Upper lobe of right lung (tissue), 1 donor: ENCODE data around the gene ITM2A. TPM values are rescaled to one million over a fixed set of nuclear protein-coding genes. Genes with fewer than 3 reads are reported as not detected.

Source experiments
- ATAC-seq: fragments of 200-7000 bp; cut with Tn5 transposase; one replicate; pipeline ENCODE4 v1.9.1; 2020; ENCODE audit warnings: mild to moderate bottlenecking, moderate library complexity
- DNase-seq: peaks from one replicate; pipeline ENCODE4 v3.0.0-alpha.2; 2020
- H3K27ac ChIP-seq: fragments of 200-600 bp; one replicate; pipeline ENCODE4 v1.8.0; 2022
- H3K27me3 ChIP-seq: fragments of 200-600 bp; one replicate; pipeline ENCODE4 v1.8.0; 2022; ENCODE audit warnings: mild to moderate bottlenecking
- H3K36me3 ChIP-seq: fragments of 200-600 bp; one replicate; pipeline ENCODE4 v1.8.0; 2022
- H3K4me1 ChIP-seq: fragments of 200-600 bp; one replicate; pipeline ENCODE4 v1.8.0; 2022
- H3K4me3 ChIP-seq: fragments of 200-600 bp; one replicate; pipeline ENCODE4 v1.8.0; 2022; ENCODE audit warnings: mild to moderate bottlenecking
- H3K9me3 ChIP-seq: fragments of 200-600 bp; one replicate; pipeline ENCODE4 v1.8.0; 2022
- intact Hi-C: fragments of 100-400 bp; cut with DNase I; formaldehyde crosslinking; loops from one replicate; pipeline ENCODE4 v1.11.0; 2022
- total RNA-seq: library from RNA; stranded (reverse); fragmentation: NEBNext Ultra II Directional; extraction: Animal tissue kit (Norgen Biotek cat#: 25700); gene quantifications from one replicate; pipeline ENCODE4 v1.2.1, GENCODE V29; 2021
- TF ChIP-seq, protein P1 (sequence below): fragments of 200-600 bp; IDR thresholded peaks from one replicate; pipeline ENCODE4 v1.8.0; 2022; ENCODE audit warnings: antibody characterized with exemption
- donor health status: DM: no; HTN: yes; CAD: no; lungs with severe emphysema.

Gene ITM2A
- total RNA-seq, 1 donor from 2014 or later = 44.4 TPM

DNA sequence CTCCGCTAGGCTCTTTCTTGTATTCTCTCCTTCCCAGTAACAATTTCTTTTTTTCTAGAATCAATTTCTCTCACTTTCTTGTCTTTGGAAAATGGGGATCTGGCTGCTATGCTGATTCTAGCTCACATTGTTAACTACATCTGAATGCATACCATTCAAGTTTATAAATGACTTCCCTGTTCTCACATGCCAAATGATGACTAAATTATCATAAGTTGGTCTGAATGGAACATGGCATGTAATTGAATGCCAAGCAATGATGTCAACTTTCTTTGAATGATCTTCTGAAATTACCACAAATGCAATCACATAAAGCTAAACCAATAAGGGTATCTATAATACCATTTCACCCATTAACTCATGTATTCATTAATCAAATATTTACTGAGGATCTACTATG is 2.7 kb upstream of the ITM2A start:
- no peak for ATAC-seq
- intact Hi-C loops = no loop called here
- Histone ChIP-seq H3K4me1 (no peaks in the 10 kb centered on the region), H3K4me3 (no peak overlapping the region), H3K27ac (no peak overlapping the region), H3K9me3 (no peaks in the 10 kb centered on the region), H3K36me3 (no peaks in the 10 kb centered on the region), H3K27me3 (no peaks in the 10 kb centered on the region)
- DNase-seq = no peak
- TF ChIP-seq, protein P1, sequence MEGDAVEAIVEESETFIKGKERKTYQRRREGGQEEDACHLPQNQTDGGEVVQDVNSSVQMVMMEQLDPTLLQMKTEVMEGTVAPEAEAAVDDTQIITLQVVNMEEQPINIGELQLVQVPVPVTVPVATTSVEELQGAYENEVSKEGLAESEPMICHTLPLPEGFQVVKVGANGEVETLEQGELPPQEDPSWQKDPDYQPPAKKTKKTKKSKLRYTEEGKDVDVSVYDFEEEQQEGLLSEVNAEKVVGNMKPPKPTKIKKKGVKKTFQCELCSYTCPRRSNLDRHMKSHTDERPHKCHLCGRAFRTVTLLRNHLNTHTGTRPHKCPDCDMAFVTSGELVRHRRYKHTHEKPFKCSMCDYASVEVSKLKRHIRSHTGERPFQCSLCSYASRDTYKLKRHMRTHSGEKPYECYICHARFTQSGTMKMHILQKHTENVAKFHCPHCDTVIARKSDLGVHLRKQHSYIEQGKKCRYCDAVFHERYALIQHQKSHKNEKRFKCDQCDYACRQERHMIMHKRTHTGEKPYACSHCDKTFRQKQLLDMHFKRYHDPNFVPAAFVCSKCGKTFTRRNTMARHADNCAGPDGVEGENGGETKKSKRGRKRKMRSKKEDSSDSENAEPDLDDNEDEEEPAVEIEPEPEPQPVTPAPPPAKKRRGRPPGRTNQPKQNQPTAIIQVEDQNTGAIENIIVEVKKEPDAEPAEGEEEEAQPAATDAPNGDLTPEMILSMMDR = no peak

DNA sequence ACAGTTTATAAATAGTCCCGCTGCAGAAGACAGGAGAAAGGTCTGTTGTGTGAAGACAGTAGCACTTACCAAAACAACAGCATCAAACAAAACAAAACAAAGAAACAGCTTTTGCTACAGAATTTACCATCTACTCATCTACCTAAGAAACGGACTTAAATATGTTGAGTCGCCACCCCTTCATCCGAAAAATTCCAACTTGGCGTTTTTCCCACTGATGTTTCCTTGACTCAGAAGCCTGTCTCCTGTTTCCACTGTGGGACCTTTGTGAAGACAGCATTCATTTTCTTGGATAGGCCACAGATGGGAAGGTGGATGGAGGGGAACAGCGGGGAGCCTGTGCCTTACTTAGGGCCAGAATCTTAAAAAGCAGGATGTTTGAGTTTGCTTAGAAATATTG is 1.3 kb upstream of the ITM2A start:
- H3K4me1 ChIP-seq = no peaks in the 10 kb centered on the region
- no peak for ATAC-seq

DNA sequence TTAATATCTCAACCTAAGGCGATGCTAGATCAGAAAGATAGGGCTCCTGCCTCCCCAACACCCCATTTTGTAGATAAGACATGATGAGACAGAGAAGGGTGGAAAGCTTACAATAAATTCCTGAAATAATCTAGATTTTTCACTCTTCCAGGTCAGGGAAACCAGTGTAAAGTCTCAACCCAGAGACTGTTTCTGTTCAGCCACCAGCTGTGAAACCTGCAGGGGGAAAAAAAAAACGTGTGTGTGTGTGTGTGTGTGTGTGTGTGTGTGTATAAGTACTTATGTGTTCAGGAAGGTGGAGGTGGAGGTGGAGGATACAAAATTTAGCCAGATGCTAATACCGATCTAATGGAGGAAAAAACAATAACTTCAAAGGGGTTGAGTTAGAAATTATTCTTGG is 773 bp upstream of the ITM2A start:
- Histone ChIP-seq H3K27ac (peak overlapping the region; percentile 73), H3K4me3 (peak overlapping the region; percentile 44), H3K4me1 (no peaks in the 10 kb centered on the region)

More for the DNA sequence above, 1.3 kb upstream of the ITM2A start:
- TF ChIP-seq, protein P1 = no peak
- Histone ChIP-seq H3K9me3 (no peaks in the 10 kb centered on the region), H3K27me3 (no peaks in the 10 kb centered on the region), H3K4me3 (no peak overlapping the region), H3K36me3 (no peaks in the 10 kb centered on the region), H3K27ac (no peak overlapping the region)
- intact Hi-C loops = no loop called here
- no peak for DNase-seq

GRCh38 chrX:79366556-79366872 is 620 bp downstream of the ITM2A start:
- TF ChIP-seq, protein P1 = no peak
- Histone ChIP-seq H3K4me3 (peak overlapping the region; percentile 44), H3K27ac (peak overlapping the region; percentile 73), H3K27me3 (no peaks in the 10 kb centered on the region), H3K9me3 (no peaks in the 10 kb centered on the region), H3K4me1 (no peaks in the 10 kb centered on the region), H3K36me3 (no peaks in the 10 kb centered on the region)
- DNase-seq = no peak
- ATAC-seq = no peak
- intact Hi-C loops = no loop called here

More for the DNA sequence above, 773 bp upstream of the ITM2A start:
- intact Hi-C loops = no loop called here
- ATAC-seq (no peak), DNase-seq (no peak)
- Histone ChIP-seq H3K36me3 (no peaks in the 10 kb centered on the region), H3K9me3 (no peaks in the 10 kb centered on the region), H3K27me3 (no peaks in the 10 kb centered on the region)
- TF ChIP-seq, protein P1 = no peak

DNA sequence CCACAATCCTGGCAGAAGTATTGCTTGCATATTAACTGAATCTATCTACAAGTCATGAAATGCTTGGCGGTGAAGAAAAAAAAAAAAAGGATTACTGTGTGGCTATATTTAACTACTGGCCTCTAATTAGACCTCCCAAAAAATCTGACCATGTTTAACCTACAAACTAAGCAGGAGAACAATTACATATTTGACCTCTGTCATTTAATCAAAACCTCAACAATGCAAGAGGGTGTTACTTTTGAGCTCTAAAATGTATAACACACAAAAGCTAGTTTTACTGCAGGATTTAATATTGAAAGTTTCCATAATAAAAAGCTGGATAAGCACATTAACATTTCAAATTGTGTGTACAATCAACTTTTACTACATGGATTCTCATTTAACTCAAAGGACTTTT is 1.5 kb downstream of the ITM2A start:
- no peak for ATAC-seq

More for the DNA sequence above, 1.5 kb downstream of the ITM2A start:
- H3K27ac ChIP-seq = no peak overlapping the region
- no peaks in the 10 kb centered on the region for H3K4me1 ChIP-seq
- DNase-seq = no peak
- H3K4me3 ChIP-seq = peak overlapping the region; percentile 44
- H3K9me3 ChIP-seq = no peaks in the 10 kb centered on the region
- no peaks in the 10 kb centered on the region for H3K36me3 ChIP-seq
- intact Hi-C loops = no loop called here
- TF ChIP-seq, protein P1 = no peak
- no peaks in the 10 kb centered on the region for H3K27me3 ChIP-seq
